HG02981 (cell line): Measurements from ENCODE around the gene CLMN.

Source experiments
- ATAC-seq: cut with Tn5 transposase; IDR thresholded peaks from one replicate; pipeline ENCODE4 v1.9.1; 2021; ENCODE audit warnings: mild to moderate bottlenecking, moderate library complexity; ENCODE audit not compliant: unreplicated experiment

Gene CLMN

DNA sequence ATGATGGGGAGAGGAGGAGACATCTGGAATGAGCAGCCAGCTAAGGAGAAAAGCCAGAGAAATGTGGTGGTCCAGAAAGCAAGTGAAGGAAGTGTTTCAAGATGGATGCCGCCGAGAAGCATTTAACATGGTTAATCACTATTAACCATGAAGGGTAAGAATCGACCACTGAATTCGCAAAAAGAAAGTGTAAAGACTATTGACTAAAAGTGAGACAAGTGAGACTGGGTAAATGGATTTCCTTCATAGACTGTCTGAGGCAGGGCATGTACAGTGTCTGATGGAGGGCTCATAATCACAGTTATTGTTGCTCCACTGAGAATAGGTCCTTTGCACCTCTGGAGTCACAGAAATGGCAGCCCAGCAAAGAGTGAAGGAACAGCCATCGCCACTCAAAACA, 25.3 kb upstream of the CLMN start:
- ATAC-seq: no peak

DNA sequence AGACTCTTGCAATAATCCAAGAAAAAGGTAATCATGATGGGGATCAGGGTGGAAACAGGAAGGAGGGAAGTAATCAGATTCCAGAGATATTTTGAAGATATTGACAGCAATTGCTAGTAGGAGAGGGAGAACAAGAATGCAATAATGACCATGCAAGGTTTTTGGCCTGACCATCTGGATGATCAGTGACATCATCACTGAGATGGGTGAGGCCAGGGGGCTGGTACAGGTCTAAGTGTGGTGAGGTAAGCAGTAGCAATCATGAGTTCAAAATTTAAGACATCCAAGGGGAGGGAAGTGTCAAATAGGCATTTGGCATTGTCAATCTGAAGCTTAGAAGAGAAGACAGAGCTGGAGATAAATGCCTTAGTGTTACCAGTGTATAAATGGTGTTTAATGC, 24.8 kb upstream of the CLMN start:
- no peak for ATAC-seq

DNA sequence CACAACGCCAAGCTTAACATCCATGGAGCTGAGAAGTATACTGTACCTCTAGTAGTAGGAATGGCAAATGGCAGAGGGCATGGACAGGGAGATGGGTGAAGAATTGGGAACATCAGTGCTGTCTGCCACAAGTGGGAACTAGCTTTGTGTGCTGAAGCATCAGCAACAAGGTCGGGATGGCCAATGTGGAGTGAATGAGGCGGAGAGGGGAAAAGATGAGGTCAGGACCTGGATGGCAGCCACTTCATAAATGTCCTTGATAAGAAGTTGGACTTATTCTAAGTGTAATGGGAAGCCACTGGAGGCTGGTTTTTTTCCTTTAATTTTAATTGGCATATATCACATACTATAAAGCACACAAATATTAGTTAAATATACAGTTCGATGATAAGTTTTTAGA, 21.9 kb upstream of the CLMN start:
- no peak for ATAC-seq

DNA sequence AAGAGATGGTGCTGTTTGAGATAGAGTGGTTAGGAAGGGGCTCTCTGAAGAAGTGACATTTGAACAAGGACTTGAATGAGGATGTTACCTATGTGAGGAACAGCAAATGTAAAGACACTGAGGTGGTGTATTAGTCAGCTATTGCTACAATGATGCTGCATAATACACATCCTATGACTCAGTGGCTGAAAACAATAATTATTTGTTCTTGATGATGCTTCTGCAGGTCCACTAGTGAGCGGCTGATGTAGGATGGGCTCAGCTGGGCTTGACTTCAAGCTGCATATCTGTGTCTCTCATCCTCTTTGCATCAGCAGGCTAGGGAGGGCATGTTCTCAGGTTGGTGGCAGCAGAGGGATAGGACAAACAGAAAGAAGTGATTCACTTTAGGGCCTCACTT, 21.4 kb upstream of the CLMN start:
- ATAC-seq: no peak

DNA sequence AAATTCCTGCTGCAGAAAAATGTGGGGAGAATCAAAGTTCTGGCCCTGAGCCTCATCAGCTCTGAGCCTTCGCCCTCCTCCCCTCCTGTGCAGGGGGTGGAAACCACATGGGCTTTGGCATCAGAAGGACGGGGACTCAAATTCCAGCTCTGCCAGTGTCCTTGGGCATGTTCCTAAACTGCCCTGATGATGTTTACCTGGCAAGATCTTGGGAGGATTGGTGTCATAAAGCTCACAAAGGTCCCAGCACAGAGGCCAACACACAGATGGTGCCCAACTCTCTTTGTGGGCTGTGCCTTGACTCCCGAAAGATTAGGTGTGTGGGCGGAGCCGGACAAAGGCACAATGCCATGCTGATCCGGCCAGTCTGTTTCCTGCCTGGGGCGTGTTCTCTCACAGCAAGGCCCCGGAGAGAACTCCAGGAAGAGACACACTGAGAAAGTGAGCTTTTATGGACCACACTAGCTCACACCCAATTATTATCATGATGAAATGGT, 20.5 kb upstream of the CLMN start:
- ATAC-seq: no peak

DNA sequence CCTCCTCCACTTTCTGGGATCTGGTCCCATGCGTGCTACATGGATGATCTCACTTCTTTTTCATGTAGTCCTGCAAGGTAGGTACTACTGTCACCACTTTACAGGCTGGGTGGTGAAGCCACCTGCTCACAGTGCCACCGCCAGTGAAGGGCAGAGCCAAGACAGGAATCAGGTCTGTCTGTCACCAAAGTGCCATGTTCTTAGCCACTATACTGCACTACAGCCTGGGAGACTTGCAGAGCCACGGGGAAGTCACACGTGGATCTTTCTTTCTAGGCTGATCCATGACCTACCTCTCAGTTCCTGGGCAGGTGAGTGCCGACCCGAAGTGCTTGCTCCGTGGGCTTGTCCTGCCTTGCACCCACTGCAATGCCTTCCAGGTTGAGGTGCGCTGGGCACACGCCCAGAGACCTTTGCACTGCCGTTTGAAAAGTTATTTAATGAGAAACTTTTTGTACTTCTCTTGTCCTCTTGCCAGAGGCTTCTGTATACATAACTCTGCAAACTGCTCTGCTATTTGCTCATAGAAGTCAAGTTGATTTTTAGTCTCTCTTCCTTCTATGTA, 19.7 kb upstream of the CLMN start:
- no peak for ATAC-seq

DNA sequence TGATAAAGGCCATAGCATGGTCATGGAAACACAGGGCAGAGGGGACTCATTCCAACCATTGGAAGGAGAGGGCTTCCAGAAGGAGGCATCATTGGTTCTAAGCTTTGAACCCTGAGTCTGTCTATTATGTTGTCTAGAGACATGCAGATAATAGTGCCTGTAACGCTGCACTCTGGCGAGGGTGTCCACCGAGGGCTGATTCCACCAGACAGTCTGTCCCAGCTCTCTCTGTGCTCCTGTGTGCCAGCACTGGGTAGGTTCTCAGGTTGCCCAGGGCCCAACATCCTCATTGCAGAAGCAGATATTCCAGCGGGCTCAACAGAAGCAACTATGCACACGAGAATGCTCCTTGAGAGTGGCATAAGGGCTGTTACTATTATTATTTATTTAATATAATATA, 18.7 kb upstream of the CLMN start:
- ATAC-seq: no peak

DNA sequence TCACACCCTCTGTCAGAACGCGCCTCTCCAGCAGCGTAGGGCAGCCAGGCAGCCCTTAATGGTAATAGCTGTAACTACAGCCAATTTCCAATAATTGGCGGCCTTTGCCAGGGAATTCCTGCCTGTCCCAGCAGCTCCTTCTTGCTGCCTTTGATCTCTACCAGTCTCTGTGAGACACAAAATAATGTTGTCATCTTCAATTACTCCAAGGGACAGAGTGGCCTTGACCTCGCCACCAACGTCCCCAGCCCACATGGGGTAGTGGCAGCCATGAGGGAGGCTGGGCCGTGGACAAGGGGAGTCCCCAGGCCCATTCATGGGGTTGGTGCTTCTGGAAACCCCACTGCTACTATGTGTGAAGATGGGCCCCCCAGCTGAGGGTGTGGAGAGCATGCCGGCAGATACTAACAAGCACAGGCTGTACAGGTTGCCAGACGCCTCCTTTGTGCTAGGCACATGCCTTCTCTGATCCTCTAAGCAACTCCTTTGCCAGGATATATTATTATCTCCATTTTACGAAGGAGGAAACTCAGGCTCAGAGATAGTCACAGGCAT, 17.4 kb upstream of the CLMN start:
- no peak for ATAC-seq

DNA sequence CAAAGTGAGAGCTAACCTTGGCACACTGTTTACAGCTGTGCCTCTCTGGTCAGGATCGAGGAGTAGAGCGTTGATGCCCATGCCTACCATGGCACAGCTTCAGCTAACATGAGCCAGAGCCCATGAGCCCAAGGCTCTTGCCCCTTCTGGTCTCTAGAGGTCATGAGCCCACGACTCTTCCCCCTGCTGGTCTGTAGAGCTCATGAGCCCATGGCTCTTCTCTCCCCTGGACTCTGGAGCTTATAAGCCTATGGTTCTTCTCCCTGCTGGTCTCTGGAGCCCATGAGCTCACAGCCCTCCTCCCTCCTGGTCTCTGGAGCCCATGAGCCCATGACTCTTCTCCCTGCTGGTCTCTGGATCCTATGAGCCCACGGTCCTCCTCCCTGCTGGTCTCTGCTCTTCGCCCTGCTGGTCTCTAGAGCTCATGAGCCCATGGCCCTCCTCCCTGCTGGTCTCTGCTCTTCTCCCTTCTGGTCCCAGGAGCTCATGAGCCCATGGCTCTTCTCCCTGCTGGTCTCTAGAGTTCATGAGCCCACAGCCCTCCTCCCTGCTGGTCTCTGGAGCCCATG, 16.6 kb upstream of the CLMN start:
- ATAC-seq: no peak

DNA sequence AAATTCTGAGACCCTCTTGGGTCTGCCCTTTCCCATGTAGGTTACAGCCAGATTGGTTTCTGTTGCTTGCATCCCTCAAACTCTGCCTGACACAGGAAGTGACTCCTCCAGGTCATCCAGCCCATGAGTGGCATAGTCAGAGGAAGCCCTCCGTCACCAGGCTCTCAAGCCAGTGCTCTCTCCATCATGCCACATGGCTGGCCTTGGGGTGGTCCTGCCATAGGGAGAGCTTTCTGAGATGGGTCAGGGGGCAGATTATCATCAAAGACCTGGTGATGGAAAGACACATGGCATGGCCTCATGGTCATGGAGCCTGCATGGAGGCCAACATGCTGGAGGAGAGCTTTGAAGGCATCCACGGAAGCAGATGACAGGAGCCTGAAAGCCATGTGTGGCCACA, 15.4 kb upstream of the CLMN start:
- no peak for ATAC-seq

DNA sequence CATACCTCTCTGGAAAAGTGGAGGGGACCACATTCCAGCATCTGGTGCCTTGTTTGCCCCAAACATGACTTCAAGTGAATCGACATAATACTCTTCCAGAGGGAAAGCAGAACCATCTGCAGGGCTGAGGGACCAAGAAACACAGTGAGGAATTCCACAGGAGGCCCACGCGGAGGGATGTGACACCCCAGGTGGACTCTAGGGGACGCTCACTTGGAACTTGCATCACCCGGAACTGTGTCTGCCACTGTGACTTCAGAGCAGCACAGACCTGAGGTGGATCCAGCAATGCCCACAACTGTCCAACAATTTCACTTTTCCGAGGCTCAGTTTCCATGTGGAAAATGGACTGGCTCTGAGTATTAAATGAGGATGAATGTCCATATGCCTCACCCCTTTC, 14.3 kb upstream of the CLMN start:
- no peak for ATAC-seq

DNA sequence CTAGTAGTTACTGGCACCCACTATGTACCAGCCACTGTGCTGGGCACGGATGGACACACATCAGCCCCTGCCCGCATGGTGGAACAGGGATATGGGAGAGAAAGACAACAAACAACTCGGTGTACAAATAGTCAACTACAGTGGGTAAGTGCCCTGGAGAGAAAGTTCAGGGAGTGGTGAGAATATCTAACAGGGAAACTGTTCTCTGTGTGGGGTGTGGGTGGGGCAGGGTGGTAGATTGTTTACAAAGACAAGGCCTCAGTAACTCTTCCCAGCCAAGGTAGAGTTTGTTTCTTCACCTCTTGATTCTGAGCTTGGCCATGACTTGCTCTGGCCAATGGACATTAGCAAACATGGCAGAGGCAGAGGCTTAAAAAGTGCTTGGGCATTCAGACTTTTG, 12.9 kb upstream of the CLMN start:
- ATAC-seq: no peak

DNA sequence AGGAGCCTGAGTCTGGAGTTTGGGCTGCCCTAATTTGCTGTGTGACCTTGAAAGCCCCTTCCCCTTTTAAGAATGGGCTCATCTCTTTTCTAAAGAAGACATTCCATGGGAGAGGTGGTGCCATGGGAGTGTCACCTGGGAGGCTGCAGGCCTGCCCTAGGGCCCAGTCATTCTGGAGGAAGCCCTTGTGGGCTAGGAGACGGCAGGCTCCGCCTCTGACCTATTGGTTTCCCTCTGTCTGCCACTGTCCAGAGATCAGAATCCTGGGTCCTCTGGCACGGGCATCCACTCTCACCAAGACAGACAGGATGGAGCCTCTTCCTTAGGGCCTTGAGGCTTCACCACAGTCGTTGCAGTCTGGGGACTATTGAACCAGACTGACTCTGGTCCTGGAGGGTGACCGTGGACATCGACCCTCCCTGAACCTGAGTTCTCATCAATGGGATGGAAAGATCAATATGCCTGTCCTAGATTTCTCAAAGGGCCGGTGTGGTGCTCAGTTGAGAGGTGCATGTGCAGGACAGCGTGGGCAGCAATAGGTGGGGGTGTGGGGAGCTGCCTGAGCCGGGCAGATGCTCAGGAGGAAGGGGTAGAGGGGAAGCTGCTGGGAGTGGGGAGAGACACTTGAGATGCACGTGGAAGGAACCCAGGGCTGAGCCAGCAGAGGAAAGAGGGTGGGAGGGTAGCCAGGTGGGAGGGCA, 12.2 kb upstream of the CLMN start:
- no peak for ATAC-seq

DNA sequence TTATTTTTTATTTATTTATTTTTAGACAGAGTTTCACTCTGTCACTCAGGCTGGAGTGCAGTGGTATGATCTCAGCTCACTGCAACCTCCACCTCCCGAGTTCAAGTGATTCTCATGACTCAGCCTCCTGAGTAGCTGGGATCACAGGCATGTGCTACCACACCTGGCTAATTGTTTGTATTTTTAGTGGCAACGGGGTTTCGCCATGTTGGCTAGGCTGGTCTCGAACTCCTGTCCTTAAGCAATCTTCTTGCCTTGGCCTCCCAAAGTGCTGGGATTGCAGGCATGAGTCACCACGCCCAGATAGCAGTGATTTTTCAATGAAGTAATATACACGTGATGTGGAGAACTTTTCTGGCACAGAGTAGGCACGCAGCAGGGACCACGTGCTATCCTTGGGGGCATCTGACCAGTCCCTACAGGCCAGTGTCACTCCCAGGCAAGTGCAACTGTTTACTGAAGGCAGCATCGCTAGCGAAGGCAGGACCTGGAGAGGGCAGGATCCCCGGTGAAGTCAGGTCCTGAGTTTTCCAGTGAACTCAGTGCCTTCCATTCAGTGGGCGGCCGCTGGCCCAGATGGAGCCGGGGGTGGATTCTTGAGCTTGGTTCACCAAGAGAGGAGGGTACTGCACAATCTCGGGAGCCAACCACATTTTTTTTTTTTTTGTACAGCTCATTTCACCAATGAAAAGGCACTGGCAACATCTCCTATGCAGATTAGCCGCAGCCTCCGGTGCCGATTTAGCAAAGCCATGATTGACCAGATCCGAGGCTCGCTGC, 11.1 kb upstream of the CLMN start:
- ATAC-seq: no peak

DNA sequence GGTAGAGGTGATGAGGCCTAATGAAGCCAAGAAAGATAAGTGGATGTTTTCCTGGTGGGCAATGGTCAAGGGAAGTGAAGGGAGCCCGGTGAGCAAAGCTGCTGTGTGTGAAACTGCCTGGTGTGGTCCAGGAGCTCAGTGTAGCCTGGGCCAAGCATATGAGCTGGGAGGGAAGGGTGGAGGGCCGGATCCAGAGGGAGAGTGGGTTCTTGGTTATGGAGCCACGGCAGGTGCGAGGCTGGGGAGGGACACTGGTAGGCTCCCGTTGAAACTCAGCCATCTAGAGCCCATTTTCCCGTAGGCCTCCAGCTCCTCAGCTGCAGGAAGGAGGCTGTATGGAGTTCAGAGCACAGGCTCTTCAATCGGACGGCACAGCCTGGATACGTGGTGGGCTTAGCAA, 10.2 kb upstream of the CLMN start:
- no peak for ATAC-seq

DNA sequence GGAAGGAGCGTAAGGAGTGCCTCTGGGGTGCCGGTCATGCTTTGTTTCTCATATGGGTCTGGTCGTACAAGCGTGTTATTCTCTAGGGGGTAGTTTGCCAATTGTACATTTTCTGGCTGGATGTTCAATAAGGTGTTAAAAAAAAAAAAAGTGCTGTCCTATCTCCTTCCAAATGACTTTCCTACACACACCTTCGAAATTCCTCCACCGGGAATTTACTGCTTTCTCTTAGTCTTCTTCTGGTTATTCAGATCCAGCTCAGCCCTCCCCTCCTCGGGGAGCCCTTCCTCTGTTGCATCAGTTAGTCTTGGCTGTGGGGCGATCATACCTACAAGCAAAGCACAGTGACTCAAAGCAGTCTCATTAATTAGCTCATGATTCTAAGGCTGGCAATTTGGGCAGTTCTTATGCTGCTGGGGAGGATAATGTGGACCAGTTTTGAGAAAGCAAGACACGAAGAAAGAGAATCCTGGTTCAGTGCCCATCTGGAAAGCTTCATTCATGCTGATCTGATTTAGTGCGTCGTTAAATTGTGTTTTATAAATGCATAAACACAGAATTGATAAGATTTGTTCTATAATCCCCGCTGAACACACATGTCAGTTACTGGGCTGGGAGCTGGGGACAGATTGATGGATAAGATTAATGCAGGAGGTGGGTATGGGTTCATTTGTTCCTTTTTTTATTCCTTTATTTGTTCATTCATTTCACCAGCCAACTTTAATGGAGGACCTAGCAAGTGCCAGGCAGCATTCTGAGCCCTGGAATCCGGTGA, 9.2 kb upstream of the CLMN start:
- ATAC-seq: no peak

DNA sequence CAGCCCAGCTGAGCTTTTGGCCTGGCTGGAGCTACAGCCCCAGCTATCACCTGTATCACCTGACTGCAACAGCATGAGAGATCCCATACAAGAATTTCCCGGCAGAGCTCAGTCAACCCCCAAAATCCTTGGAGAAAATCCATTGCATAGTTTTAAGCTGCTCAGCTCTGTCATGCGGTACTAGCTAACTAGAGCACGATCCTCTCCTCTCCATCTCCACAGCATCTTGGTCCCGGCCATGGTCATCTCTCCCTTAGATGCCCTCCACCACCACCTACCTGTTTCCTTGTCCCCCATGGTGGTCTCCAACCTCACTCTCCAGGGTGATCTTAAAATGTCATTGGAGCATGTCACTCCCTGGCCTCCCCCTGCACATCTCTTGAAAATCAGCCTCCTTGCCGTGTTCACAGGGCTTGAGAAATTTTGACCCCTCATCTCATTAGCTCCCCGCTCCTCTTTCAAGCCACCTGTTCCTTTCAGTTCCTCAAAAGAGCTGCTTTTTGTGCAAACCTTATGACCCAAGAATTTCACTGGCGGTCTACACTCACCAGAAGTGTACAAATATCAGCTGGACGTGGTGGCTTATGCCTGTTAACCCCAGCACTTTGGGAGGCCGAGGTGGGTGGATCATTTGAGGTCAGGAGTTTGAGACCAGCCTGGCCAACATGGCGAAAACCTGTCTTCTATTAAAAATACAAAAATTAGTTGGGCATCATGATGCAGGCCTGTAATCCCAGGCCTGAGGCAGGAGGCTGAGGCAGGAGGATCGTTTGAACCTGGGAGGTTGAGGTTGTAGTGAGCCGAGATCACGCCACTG, 8.1 kb upstream of the CLMN start:
- ATAC-seq: peak; percentile 98

DNA sequence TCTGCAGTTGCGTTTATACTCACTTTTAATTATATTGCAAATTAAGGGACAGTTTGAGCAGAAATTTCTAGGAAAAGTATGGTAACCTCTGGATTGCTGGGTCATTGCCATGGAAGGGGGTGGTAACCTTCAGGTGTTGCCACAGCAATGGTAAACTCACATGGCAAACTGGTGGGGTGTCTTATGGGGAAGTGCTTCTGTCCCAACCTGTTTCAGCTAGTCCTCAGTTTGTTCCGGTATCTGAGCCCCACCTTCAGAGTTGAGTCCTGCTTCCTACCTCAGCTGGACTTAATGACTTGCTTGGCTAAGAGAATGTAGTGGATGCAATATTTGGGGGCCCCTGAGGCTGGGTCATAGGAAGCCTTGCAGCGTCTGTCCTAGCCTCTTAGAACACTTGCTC, 7.3 kb upstream of the CLMN start:
- ATAC-seq: no peak

DNA sequence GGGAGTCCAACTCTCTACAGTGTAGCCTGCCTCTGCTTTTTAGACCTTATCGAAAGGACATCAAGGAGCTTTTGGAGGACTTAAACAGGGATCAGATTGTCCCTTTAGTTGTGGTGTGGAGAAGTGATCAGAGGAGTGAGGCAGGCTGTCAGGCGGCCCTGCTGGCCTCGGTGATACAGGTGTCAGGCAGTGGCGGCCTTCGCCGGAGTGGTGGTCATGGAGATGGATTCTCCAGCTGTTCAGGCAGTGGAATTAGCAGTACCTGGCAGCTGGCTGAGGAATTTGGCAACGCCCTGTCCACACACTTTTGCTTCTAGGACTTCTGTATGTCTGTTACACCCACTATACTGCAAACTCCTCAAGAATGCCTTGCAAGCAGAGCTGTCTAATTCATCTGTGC, 4.2 kb upstream of the CLMN start:
- ATAC-seq: no peak

DNA sequence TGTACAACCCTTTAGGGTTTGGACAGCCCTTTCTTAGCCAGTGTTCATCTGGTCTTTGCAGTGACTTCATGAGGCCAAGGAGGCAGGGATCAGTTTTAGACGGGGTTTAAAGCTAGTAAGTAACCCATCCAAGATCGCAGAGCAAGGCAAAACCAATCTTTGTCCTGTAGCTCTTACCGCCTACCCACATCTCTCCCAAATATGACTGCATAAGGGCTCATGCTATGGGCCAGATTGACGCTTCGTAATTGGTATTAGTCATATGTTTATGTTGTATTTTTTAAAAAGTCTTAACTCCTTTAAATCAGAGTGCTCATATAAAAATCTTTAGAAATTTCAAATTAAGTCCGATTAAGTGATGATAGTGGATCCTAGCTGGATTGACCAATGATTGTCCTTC, 3.7 kb upstream of the CLMN start:
- no peak for ATAC-seq
